Heart left ventricle (tissue), 16 donors: ENCODE data around the gene TRPM3. TPM values are rescaled to one million over a fixed set of nuclear protein-coding genes. Genes with fewer than 3 reads are reported as not detected.

Experiments used
- ATAC-seq, 4 donors: fragments of 200-7000 bp; cut with Tn5 transposase; one replicate each; pipeline ENCODE4 v1.9.1; 2020 to 2022; ENCODE audit warnings: moderate library complexity in 4 of 4, mild to moderate bottlenecking in 3 of 4, moderate number of reproducible peaks in 1 of 4
- DNase-seq, 5 donors: peaks; one replicate each; pipeline ENCODE4 v3.0.0-alpha.2; 2020
- H3K27ac ChIP-seq, 12 donors: fragments of 200-600 bp; sonication (generic) in 4 of 12; one replicate each; pipeline versions ENCODE4 v1.5.0 to v1.8.0; 2016 to 2022; ENCODE audit warnings: mild to moderate bottlenecking in 2 of 12
- H3K27me3 ChIP-seq, 9 donors: fragments of 200-600 bp; sonication (generic) in 2 of 9; one replicate each; pipeline versions ENCODE4 v1.5.1 to v1.8.0; 2016 to 2022; ENCODE audit warnings: mild to moderate bottlenecking in 3 of 9
- H3K36me3 ChIP-seq, 9 donors: fragments of 200-600 bp; sonication (generic) in 2 of 9; one replicate each; pipeline versions ENCODE4 v1.5.0 to v1.8.0; 2018 to 2022; ENCODE audit warnings: mild to moderate bottlenecking in 2 of 9
- H3K4me1 ChIP-seq, 12 donors: fragments of 200-600 bp; sonication (generic) in 4 of 12; one replicate each; pipeline versions ENCODE4 v1.5.0 to v1.8.0; 2016 to 2022; ENCODE audit warnings: mild to moderate bottlenecking in 3 of 12
- H3K4me3 ChIP-seq, 12 donors: fragments of 200-600 bp; sonication (generic) in 4 of 12; one replicate each; pipeline versions ENCODE4 v1.5.0 to v1.8.0; 2017 to 2022; ENCODE audit warnings: mild to moderate bottlenecking in 9 of 12, moderate library complexity in 4 of 12
- H3K9me3 ChIP-seq, 12 donors: fragments of 200-600 bp; sonication (generic) in 4 of 12; one replicate each; pipeline versions ENCODE4 v1.5.0 to v1.8.0; 2016 to 2022; ENCODE audit warnings: mild to moderate bottlenecking in 1 of 12
- CTCF ChIP-seq, 12 donors: fragments of 200-600 bp; sonication (generic) in 4 of 12; IDR thresholded peaks; one replicate each; pipeline versions ENCODE4 v1.5.0 to v1.8.0; 2018 to 2022; ENCODE audit warnings: antibody characterized with exemption in 12 of 12, mild to moderate bottlenecking in 5 of 12
- POLR2A ChIP-seq, 2 donors: fragments of 450-650 bp; IDR thresholded peaks; one replicate each; pipeline ENCODE4 v1.6.1; 2017; ENCODE audit warnings: antibody characterized with exemption in 2 of 2, mild to moderate bottlenecking in 2 of 2, moderate library complexity in 2 of 2
- WGBS, 4 donors: extraction: QIAGEN DNeasy Blood & Tissue Kit in 2 of 4; methylation state at CpG; one replicate each; pipeline versions ENCODE4 v1.1.5 to v1.1.7; 2013 to 2018; 5-methylcytosine and 5-hydroxymethylcytosine counted together
- intact Hi-C, 10 donors: fragments of 100-400 bp; cut with DNase I; formaldehyde crosslinking; loops; one replicate each; pipeline versions ENCODE4 v1.11.1 to v1.14.2; 2022
- polyA plus RNA-seq, 2 donors: library from polyadenylated mRNA; stranded (reverse); fragments of 200-250 nt; gene quantifications; one replicate each; pipeline ENCODE4 v1.2.3, GENCODE V29; 2013
- total RNA-seq, 9 donors: library from RNA; depleted of rRNA in 2 of 9; stranded (reverse); fragments of >200 nt in 2 of 9; fragmentation: NEBNext Ultra II Directional in 3 of 9; extraction: Animal tissue kit (Norgen Biotek cat#: 25700) in 3 of 9; gene quantifications; one replicate each; pipeline versions ENCODE4 v1.1.0 to v1.2.4, GENCODE V29; 2016 to 2023
- donor health status: ischemic (EF 13 %, LVEDD 7.1; RV severe dilation, severe dysfunction).
- donor health status: healthy with polysubstance abuse.
- donor health status: DM: no; HTN: yes; CAD: no.
- donor health status: DM: no; HTN: no; CAD: no.
- donor health status: ischemic (EF 25% LVEDD 6.9; RV normal size, moderate dysfunction).
- donor health status: ischemic (EF 25% LVEDD 5.7; RV mildly dilated, moderate dysfunction).
- donor health status: healthy.
- donor health status: DM: yes; HTN: yes; CAD: no.
- donor health status: ischemic (EF 35%, LVEDD 5.7; RV mildly dilated, moderate dysfunction).
- donor health status: nonischemic (EF 11% LVEDD 7.7; RV severe dilation, severe dysfunction).
- donor health status: DM: yes; HTN: yes; CAD: no.
- donor health status: PGD.
- donor health status: ischemic (EF 29% LVEDD 5.4; RV normal size, mild dysfunction).
- donor health status: nonischemic (EF 23%, LVEDD 6.1; RV moderate dilation, normal function).

TRPM3 gene
- total and polyA plus RNA-seq, 11 donors = 0.02 to 0.91 (median 0.10) TPM; not detected in 1

- intact Hi-C loops = no loop called here
- 88 to 96% (median 93%) methylated on average over 2 of the region's 2 CpGs for WGBS, 4 donors
- TF ChIP-seq CTCF (IDR thresholded peaks at IDR 0.05) (no peak), POLR2A (IDR thresholded peaks at IDR 0.05) (no peak)
Measured at GRCh38 chr9:71073494-71073893, 47.9 kb downstream of the TRPM3 start.

GRCh38 chr9:71072587-71072986 lies 48.8 kb downstream of the TRPM3 start:
- Histone ChIP-seq H3K4me3 (no peak overlapping the region), H3K27ac (no peak overlapping the region), H3K4me1 (no peaks in the 10 kb centered on the region), H3K36me3 (no peaks in the 10 kb centered on the region), H3K9me3 (peaks cover 0 to 4% (median 0%) of the 10 kb centered on the region in 12 donors), H3K27me3 (no peaks in the 10 kb centered on the region)
- intact Hi-C loops = no loop called here
- TF ChIP-seq POLR2A (IDR thresholded peaks at IDR 0.05) (no peak), CTCF (IDR thresholded peaks at IDR 0.05) (no peak)
- 70 to 81% (median 79%) methylated on average over 5 of the region's 5 CpGs for WGBS, 4 donors
- ATAC-seq (no peak), DNase-seq (no peak)

More at GRCh38 chr9:71073494-71073893, 47.9 kb downstream of the TRPM3 start:
- Histone ChIP-seq H3K36me3 (no peaks in the 10 kb centered on the region), H3K4me1 (no peaks in the 10 kb centered on the region), H3K9me3 (peaks cover 0 to 4% (median 0%) of the 10 kb centered on the region in 12 donors), H3K4me3 (no peak overlapping the region), H3K27ac (no peak overlapping the region), H3K27me3 (no peaks in the 10 kb centered on the region)
- DNase-seq = no peak
- ATAC-seq = no peak

- WGBS, 4 donors = 70 to 88% (median 81%) methylated on average over 1 of the region's 1 CpG
- TF ChIP-seq CTCF (IDR thresholded peaks at IDR 0.05) (no peak), POLR2A (IDR thresholded peaks at IDR 0.05) (no peak)
- H3K36me3 ChIP-seq = no peaks in the 10 kb centered on the region
- no peak for DNase-seq
- no peak for ATAC-seq
- peaks cover 0 to 4% (median 0%) of the 10 kb centered on the region in 12 donors for H3K9me3 ChIP-seq
- no peak overlapping the region for H3K4me3 ChIP-seq
- no peaks in the 10 kb centered on the region for H3K27me3 ChIP-seq
- intact Hi-C loops = no loop called here
- no peak overlapping the region for H3K27ac ChIP-seq
- no peaks in the 10 kb centered on the region for H3K4me1 ChIP-seq
Measured at GRCh38 chr9:71071633-71072032, 49.8 kb downstream of the TRPM3 start.

GRCh38 chr9:71058660-71059059 lies 62.8 kb downstream of the TRPM3 start:
- intact Hi-C loops = no loop called here
- no peak for ATAC-seq

More at GRCh38 chr9:71058660-71059059, 62.8 kb downstream of the TRPM3 start:
- no peak for TF ChIP-seq POLR2A (IDR thresholded peaks at IDR 0.05)
- no peak for TF ChIP-seq CTCF (IDR thresholded peaks at IDR 0.05)
- Histone ChIP-seq H3K27ac (no peak overlapping the region), H3K4me1 (no peaks in the 10 kb centered on the region), H3K27me3 (peaks cover 0 to 3% (median 0%) of the 10 kb centered on the region in 9 donors), H3K4me3 (no peak overlapping the region), H3K36me3 (no peaks in the 10 kb centered on the region), H3K9me3 (peaks cover 0 to 4% (median 0%) of the 10 kb centered on the region in 12 donors)
- DNase-seq = no peak
- WGBS, 4 donors = 91 to 96% (median 95%) methylated on average over 2 of the region's 2 CpGs
